ENCODE data around the gene KCNMA1.

- no peak for TF ChIP-seq CTCF (conservative IDR thresholded peaks at IDR 0.05; ENCODE audit: low read depth, low read length)
- no peak for TF ChIP-seq EZH2 (IDR thresholded peaks at IDR 0.05; ENCODE audit: low read length, unreplicated experiment)
- TF ChIP-seq EZH2phosphoT487 (IDR thresholded peaks at IDR 0.05; ENCODE audit: borderline replicate concordance, low read length): no peak
Observed at GRCh38 chr10:77500754-77501151, 136.9 kb downstream of the KCNMA1 start.

All from PC-3 (cell line).